Measurements from ENCODE around the gene CUL4A.

The CUL4A gene

GRCh38 chr13:113302986-113303385 is 93.6 kb downstream of the CUL4A start:
- TF ChIP-seq ZNF565 (CRISPR knock-in tag; conservative IDR thresholded peaks at IDR 0.05; ENCODE audit: low read depth), result no peak
- TF ChIP-seq GLIS3 (CRISPR knock-in tag; IDR thresholded peaks at IDR 0.05), result no peak
- no peak for TF ChIP-seq SNAI2 (CRISPR knock-in tag; IDR thresholded peaks at IDR 0.05)
- TF ChIP-seq, protein P1, sequence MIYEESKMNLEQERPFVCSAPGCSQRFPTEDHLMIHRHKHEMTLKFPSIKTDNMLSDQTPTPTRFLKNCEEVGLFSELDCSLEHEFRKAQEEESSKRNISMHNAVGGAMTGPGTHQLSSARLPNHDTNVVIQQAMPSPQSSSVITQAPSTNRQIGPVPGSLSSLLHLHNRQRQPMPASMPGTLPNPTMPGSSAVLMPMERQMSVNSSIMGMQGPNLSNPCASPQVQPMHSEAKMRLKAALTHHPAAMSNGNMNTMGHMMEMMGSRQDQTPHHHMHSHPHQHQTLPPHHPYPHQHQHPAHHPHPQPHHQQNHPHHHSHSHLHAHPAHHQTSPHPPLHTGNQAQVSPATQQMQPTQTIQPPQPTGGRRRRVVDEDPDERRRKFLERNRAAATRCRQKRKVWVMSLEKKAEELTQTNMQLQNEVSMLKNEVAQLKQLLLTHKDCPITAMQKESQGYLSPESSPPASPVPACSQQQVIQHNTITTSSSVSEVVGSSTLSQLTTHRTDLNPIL (CRISPR knock-in tag; IDR thresholded peaks at IDR 0.05; ENCODE audit: low read depth), result no peak
- TF ChIP-seq CSDC2 (CRISPR knock-in tag; IDR thresholded peaks at IDR 0.05), result no peak
- TF ChIP-seq ARNTL (CRISPR knock-in tag; IDR thresholded peaks at IDR 0.05; ENCODE audit: borderline replicate concordance, low read depth), result no peak
- no peak for TF ChIP-seq OSR1 (CRISPR knock-in tag; IDR thresholded peaks at IDR 0.05)
- TF ChIP-seq ESRRG (CRISPR knock-in tag; IDR thresholded peaks at IDR 0.05), result no peak
- no peak for TF ChIP-seq CSRNP3 (CRISPR knock-in tag; IDR thresholded peaks at IDR 0.05)
- TF ChIP-seq RARB (CRISPR knock-in tag; IDR thresholded peaks at IDR 0.05), result no peak
- TF ChIP-seq ZNF8 (CRISPR knock-in tag; IDR thresholded peaks at IDR 0.05), result no peak
- no peak for TF ChIP-seq ZNF70 (CRISPR knock-in tag; IDR thresholded peaks at IDR 0.05)
- no peak for ATAC-seq

- TF ChIP-seq ZFP3 (CRISPR knock-in tag; IDR thresholded peaks at IDR 0.05) (no peak), ESRRG (CRISPR knock-in tag; IDR thresholded peaks at IDR 0.05) (no peak), ZFP30 (CRISPR knock-in tag; IDR thresholded peaks at IDR 0.05) (no peak), GLIS3 (CRISPR knock-in tag; IDR thresholded peaks at IDR 0.05) (no peak), SNAI2 (CRISPR knock-in tag; IDR thresholded peaks at IDR 0.05) (no peak), ZC3H10 (CRISPR knock-in tag; IDR thresholded peaks at IDR 0.05) (no peak), TOX (CRISPR knock-in tag; IDR thresholded peaks at IDR 0.05; ENCODE audit: borderline replicate concordance) (no peak), ZNF565 (CRISPR knock-in tag; conservative IDR thresholded peaks at IDR 0.05; ENCODE audit: low read depth) (no peak), RARB (CRISPR knock-in tag; IDR thresholded peaks at IDR 0.05) (no peak)
- TF ChIP-seq, protein P1 (CRISPR knock-in tag; IDR thresholded peaks at IDR 0.05; ENCODE audit: low read depth), result no peak
- TF ChIP-seq, protein P2, sequence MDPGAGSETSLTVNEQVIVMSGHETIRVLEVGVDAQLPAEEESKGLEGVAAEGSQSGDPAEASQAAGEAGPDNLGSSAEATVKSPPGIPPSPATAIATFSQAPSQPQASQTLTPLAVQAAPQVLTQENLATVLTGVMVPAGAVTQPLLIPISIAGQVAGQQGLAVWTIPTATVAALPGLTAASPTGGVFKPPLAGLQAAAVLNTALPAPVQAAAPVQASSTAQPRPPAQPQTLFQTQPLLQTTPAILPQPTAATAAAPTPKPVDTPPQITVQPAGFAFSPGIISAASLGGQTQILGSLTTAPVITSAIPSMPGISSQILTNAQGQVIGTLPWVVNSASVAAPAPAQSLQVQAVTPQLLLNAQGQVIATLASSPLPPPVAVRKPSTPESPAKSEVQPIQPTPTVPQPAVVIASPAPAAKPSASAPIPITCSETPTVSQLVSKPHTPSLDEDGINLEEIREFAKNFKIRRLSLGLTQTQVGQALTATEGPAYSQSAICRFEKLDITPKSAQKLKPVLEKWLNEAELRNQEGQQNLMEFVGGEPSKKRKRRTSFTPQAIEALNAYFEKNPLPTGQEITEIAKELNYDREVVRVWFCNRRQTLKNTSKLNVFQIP (CRISPR knock-in tag; IDR thresholded peaks at IDR 0.05; ENCODE audit: borderline replicate concordance, low read depth), result no peak
- no peak for ATAC-seq
These were observed 94.7 kb downstream of the CUL4A start for GRCh38 chr13:113304121-113304520.

DNA sequence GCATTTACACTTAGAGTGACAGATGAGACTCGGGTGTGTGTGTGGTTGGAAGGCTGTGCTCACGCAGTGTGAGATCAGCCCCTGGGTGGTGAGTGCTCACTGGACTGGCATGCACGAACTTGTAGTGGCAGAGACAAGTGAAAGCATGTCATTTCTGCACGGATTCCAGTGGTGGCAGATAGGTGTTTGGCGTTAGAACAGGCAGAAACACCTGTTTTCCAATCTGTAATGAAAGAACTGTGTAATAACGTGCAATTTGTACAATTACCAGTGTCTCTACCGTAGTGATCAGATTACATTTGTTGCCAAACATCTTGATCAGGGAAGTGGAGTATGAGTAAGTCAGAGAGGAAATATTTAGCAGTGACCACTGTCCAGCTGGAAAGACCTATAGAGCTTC is 95.8 kb downstream of the CUL4A start:
- ATAC-seq, result peak; percentile 65; the same call in 2 of the 3 replicates
- TF ChIP-seq, protein P1 (CRISPR knock-in tag; IDR thresholded peaks at IDR 0.05; ENCODE audit: low read depth), result no peak
- TF ChIP-seq ESRRG (CRISPR knock-in tag; IDR thresholded peaks at IDR 0.05) (no peak), ZFP3 (CRISPR knock-in tag; IDR thresholded peaks at IDR 0.05) (no peak), ZC3H10 (CRISPR knock-in tag; IDR thresholded peaks at IDR 0.05) (no peak), ISL1 (CRISPR knock-in tag; IDR thresholded peaks at IDR 0.05) (no peak), GLIS3 (CRISPR knock-in tag; IDR thresholded peaks at IDR 0.05) (no peak), ZNF70 (CRISPR knock-in tag; IDR thresholded peaks at IDR 0.05) (no peak), TOX (CRISPR knock-in tag; IDR thresholded peaks at IDR 0.05; ENCODE audit: borderline replicate concordance) (no peak)

DNA sequence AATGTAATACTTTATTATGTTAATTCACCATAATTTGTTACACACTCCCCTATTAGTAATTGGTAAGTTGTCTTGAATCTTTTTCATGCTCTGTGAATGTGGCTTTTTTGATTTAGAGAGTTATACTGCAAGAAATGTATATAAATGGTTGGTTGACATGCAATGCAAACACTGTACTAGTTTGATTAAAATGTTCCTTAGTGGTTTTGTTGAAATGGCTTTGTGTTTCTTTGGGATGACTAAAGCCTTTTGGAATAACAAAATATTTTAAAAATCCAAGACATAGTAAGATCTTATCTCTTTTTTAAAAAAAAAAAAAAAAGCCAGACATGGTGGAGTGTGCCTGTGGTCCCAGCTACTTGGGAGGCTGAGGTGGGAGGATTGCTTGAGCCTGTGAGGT is 98.1 kb downstream of the CUL4A start:
- TF ChIP-seq ISL1 (CRISPR knock-in tag; IDR thresholded peaks at IDR 0.05) (no peak), GLIS3 (CRISPR knock-in tag; IDR thresholded peaks at IDR 0.05) (no peak), CSRNP3 (CRISPR knock-in tag; IDR thresholded peaks at IDR 0.05) (no peak), SNAI2 (CRISPR knock-in tag; IDR thresholded peaks at IDR 0.05) (no peak), ESRRG (CRISPR knock-in tag; IDR thresholded peaks at IDR 0.05) (no peak), CSDC2 (CRISPR knock-in tag; IDR thresholded peaks at IDR 0.05) (no peak), PATZ1 (CRISPR knock-in tag; IDR thresholded peaks at IDR 0.05; ENCODE audit: borderline replicate concordance) (no peak), PPARA (CRISPR knock-in tag; IDR thresholded peaks at IDR 0.05; ENCODE audit: borderline replicate concordance) (no peak)
- TF ChIP-seq, protein P1 (CRISPR knock-in tag; IDR thresholded peaks at IDR 0.05; ENCODE audit: low read depth), result no peak

More for the DNA sequence above, 98.1 kb downstream of the CUL4A start:
- ATAC-seq, result no peak

All from SK-N-SH treated with all-trans-retinoic acid at 6 μM for 48 hours (cell line).